Immature natural killer cell (primary cell): ENCODE results near the gene ZFAND2B. TPM values are rescaled to one million over a fixed set of nuclear protein-coding genes. Genes with fewer than 3 reads are reported as not detected.

Experiments used
- DNase-seq, 3 donors: peaks; one replicate each; pipeline ENCODE4 v3.0.0; 2022; ENCODE audit warnings: mixed read lengths in 1 of 3
- H3K27ac Mint-ChIP-seq, 6 donors: one replicate each; pipeline ENCODE4 v1.8.0; 2020; ENCODE audit warnings: mixed read lengths in 6 of 6, mild to moderate bottlenecking in 5 of 6, inconsistent platforms in 4 of 6, moderate library complexity in 3 of 6
- H3K27me3 Mint-ChIP-seq, 3 donors: one replicate each; pipeline ENCODE4 v1.8.0; 2020 to 2021; ENCODE audit warnings: low read depth in 3 of 3, mild to moderate bottlenecking in 3 of 3, mixed read lengths in 3 of 3, moderate library complexity in 3 of 3, inconsistent platforms in 1 of 3
- H3K36me3 Mint-ChIP-seq, 3 donors: one replicate each; pipeline ENCODE4 v1.8.0; 2020; ENCODE audit warnings: mixed read lengths in 3 of 3, inconsistent platforms in 2 of 3, mild to moderate bottlenecking in 2 of 3
- H3K4me1 Mint-ChIP-seq, 2 donors: one replicate each; pipeline ENCODE4 v1.8.0; 2020; ENCODE audit warnings: inconsistent platforms in 2 of 2, mild to moderate bottlenecking in 2 of 2, mixed read lengths in 2 of 2, moderate library complexity in 1 of 2
- H3K4me3 Mint-ChIP-seq, 5 donors: one replicate each; pipeline ENCODE4 v1.8.0; 2020; ENCODE audit warnings: mild to moderate bottlenecking in 5 of 5, mixed read lengths in 5 of 5, inconsistent platforms in 3 of 5, moderate library complexity in 3 of 5
- H3K9me3 Mint-ChIP-seq, 6 donors: one replicate each; pipeline ENCODE4 v1.8.0; 2020; ENCODE audit warnings: mild to moderate bottlenecking in 6 of 6, mixed read lengths in 6 of 6, inconsistent platforms in 4 of 6, moderate library complexity in 3 of 6
- polyA plus RNA-seq, 3 donors: library from polyadenylated mRNA; unstranded; fragments of 300-500 nt; fragmentation: Illumina TruSeq; gene quantifications; one replicate each; pipeline ENCODE4 v1.2.3, GENCODE V29; 2021

Gene ZFAND2B
- polyA plus RNA-seq, 3 donors from 2014 or later, result 95.4 to 128 (median 102) TPM

DNA sequence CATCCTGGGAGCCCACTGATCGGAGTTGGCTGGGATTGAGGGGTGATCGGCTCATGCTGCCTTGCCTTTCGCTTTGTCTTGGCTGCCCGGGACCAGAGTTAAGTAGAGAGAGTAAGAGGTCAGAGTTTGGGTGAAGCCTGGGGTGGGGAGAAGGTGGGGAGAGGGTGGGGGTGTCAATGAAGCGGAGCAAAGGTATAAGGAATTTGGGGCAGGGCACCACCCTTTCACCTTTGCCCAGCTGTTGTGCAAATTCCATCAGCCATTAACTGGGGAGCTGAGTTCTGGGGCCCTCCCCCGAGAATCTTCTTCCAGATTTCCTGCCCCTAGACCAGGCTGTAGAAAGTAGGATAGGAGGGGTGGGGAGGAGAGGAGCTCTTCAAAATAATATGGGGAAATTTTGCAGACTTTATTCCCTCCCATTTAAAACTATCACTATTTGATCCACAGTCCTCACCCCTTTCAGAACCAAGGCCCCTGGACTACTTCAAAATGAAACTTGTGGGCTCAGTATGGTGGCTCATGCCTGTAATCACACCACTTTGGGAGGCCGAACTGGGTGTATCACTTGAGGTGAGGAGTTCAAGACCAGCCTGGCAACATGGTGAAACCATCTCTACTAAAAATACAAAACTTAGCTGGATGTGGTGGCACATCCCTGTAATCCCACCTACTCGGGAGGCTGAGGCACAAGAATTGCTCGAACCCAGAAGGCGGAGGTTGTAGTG, 36.5 kb upstream of the ZFAND2B start, which contains the start of gene SLC23A3:
Gene SLC23A3 (minus strand): TSS at position 100 of the 725 bp plus-strand sequence. CDS start 45 bp downstream, at position 55.
- H3K4me3 Mint-ChIP-seq, result no peak within 1 kb of the TSS
- H3K36me3 Mint-ChIP-seq, result peaks cover 8 to 31% (median 12%) of the 10 kb centered on the region in 3 donors
- peaks cover 0 to 2% (median 0%) of the 10 kb centered on the region in 3 donors for H3K27me3 Mint-ChIP-seq
- peak within 1 kb of the TSS in 2 of 6 donors; percentile 69 to 80 for H3K27ac Mint-ChIP-seq
- peaks cover 11 to 12% of the 10 kb centered on the region in 2 donors for H3K4me1 Mint-ChIP-seq
- no peaks in the 10 kb centered on the region for H3K9me3 Mint-ChIP-seq
- no peak for DNase-seq

DNA sequence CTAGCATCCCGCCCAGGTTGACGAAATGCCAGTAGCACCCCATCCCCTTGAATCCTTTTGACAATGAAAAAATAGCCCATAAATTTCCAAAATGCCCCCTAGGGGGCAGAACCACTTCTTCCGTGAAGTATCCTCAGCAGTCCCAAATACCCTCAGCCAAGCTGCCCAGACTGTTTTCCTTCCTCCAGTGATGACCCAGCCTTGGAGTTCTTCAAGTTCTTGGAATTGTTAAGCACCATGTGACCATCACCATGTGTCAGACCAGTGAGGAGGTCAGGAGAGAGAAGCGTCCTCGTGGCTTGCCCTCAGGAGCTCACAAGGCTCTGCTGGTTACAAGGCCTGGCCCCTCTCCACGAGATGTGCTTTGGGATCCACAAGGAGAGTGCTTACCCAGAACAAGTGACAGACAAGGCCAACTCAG, 35.3 kb upstream of the ZFAND2B start:
- H3K36me3 Mint-ChIP-seq, result peaks cover 8 to 31% (median 8%) of the 10 kb centered on the region in 3 donors
- peaks cover 21 to 22% of the 10 kb centered on the region in 2 donors for H3K4me1 Mint-ChIP-seq
- peaks cover 0 to 4% (median 2%) of the 10 kb centered on the region in 3 donors for H3K27me3 Mint-ChIP-seq
- H3K4me3 Mint-ChIP-seq, result no peak overlapping the region
- DNase-seq, result peak; percentile 37 to 52 (median 42)
- H3K9me3 Mint-ChIP-seq, result no peaks in the 10 kb centered on the region
- H3K27ac Mint-ChIP-seq, result peak overlapping the region; percentile 35 to 80 (median 68)

GRCh38 chr2:219172231-219173154, 34.1 kb upstream of the ZFAND2B start:
- H3K27me3 Mint-ChIP-seq, result peaks cover 6 to 10% (median 6%) of the 10 kb centered on the region in 3 donors
- no peaks in the 10 kb centered on the region for H3K9me3 Mint-ChIP-seq
- H3K4me1 Mint-ChIP-seq, result peaks cover 26 to 28% of the 10 kb centered on the region in 2 donors
- no peak for DNase-seq
- H3K4me3 Mint-ChIP-seq, result no peak overlapping the region
- H3K27ac Mint-ChIP-seq, result peak overlapping the region in 5 of 6 donors; percentile 22 to 80 (median 64)
- H3K36me3 Mint-ChIP-seq, result peaks cover 8 to 27% (median 8%) of the 10 kb centered on the region in 3 donors

DNA sequence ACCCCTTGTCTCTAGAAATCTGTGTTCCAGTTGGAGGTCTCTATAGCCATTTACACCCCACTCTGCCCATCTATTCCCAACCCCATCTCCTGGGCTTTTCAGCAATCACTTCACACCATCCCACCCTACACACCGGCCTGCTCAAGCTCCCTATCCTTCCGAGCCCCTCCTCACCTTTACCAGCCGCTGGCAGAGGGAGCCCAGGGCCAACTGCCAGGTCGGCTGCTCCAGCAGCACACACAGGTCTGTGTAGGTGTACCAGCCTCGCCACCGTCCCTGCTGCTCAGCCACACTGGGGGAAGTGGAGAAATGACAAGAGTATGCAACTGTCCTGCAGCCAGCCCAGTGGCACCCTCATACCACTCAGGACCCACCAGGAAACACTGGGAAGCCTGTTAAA, 33.4 kb upstream of the ZFAND2B start:
- no peak for DNase-seq
- H3K4me1 Mint-ChIP-seq, result peaks cover 29 to 32% of the 10 kb centered on the region in 2 donors
- H3K9me3 Mint-ChIP-seq, result no peaks in the 10 kb centered on the region
- H3K4me3 Mint-ChIP-seq, result no peak overlapping the region
- H3K27me3 Mint-ChIP-seq, result peaks cover 11 to 16% (median 12%) of the 10 kb centered on the region in 3 donors
- H3K36me3 Mint-ChIP-seq, result peaks cover 8 to 27% (median 8%) of the 10 kb centered on the region in 3 donors
- peak overlapping the region in 1 of 6 donors; percentile 39 for H3K27ac Mint-ChIP-seq

- DNase-seq, result no peak
- Mint-ChIP-seq H3K27me3 (peaks cover 16 to 25% (median 18%) of the 10 kb centered on the region in 3 donors), H3K4me3 (peak overlapping the region; percentile 28 to 52 (median 40)), H3K4me1 (peaks cover 35 to 39% of the 10 kb centered on the region in 2 donors), H3K27ac (peak overlapping the region; percentile 37 to 74 (median 59)), H3K9me3 (no peaks in the 10 kb centered on the region), H3K36me3 (peaks cover 8 to 27% (median 8%) of the 10 kb centered on the region in 3 donors)
These were observed 32.4 kb upstream of the ZFAND2B start for GRCh38 chr2:219174146-219174545.

DNA sequence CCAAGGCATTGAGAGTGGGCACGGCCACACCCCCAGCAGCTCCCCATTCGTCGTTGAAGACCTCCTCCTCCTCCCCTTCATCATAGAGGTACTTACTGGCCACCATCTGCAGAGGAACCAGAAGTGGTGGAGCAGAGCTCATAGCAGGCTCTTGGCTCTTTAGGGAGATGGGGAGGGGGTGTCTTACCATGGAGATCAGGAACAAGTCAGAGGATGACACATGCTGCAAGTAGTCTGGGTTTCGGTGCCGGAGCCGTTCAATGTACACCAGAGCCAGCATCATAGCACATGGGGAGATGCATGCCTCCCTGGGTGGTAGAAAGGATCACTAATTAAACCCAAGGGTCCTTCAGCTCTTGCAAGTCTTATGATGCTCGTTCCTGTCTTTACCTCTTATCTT, 31.8 kb upstream of the ZFAND2B start:
- H3K27me3 Mint-ChIP-seq, result peaks cover 16 to 28% (median 18%) of the 10 kb centered on the region in 3 donors
- peaks cover 39 to 45% of the 10 kb centered on the region in 2 donors for H3K4me1 Mint-ChIP-seq
- H3K36me3 Mint-ChIP-seq, result peaks cover 8 to 27% (median 8%) of the 10 kb centered on the region in 3 donors
- H3K27ac Mint-ChIP-seq, result peak overlapping the region in 4 of 6 donors; percentile 37 to 73 (median 50)
- no peaks in the 10 kb centered on the region for H3K9me3 Mint-ChIP-seq
- DNase-seq, result no peak
- H3K4me3 Mint-ChIP-seq, result peak overlapping the region; percentile 28 to 90 (median 45)

DNA sequence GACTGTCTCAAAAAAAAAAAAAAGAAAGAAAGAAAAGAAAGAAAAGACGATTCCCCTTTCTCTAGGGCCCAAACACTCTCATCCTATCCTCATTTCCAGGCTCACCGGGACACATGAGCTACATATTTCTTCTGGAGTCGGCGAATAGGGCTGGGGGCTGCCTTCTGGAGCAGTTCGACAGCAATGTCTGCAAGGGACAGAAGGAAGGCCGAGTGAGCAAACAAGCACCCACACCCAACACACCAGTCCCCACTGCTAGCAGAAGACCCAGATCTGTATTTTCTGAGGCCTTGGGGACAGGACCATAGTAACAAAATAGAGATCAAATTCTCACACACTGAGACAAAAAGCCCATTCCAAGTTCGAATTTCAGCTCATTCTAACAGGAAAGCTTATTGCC, 31.1 kb upstream of the ZFAND2B start:
- Mint-ChIP-seq H3K9me3 (no peaks in the 10 kb centered on the region), H3K4me1 (peaks cover 41 to 52% of the 10 kb centered on the region in 2 donors), H3K27ac (peak overlapping the region; percentile 81 to 100 (median 90)), H3K36me3 (peaks cover 8 to 28% (median 8%) of the 10 kb centered on the region in 3 donors), H3K4me3 (peak overlapping the region; percentile 83 to 90 (median 85)), H3K27me3 (peaks cover 16 to 28% (median 18%) of the 10 kb centered on the region in 3 donors)
- no peak for DNase-seq

- Mint-ChIP-seq H3K27me3 (peaks cover 16 to 28% (median 18%) of the 10 kb centered on the region in 3 donors), H3K27ac (peak overlapping the region; percentile 81 to 100 (median 90)), H3K4me1 (peaks cover 46 to 58% of the 10 kb centered on the region in 2 donors), H3K36me3 (peaks cover 8 to 35% (median 8%) of the 10 kb centered on the region in 3 donors), H3K4me3 (peak overlapping the region; percentile 83 to 97 (median 90)), H3K9me3 (no peaks in the 10 kb centered on the region)
- DNase-seq, result peak in 1 of 3 donors; percentile 6
These were observed 30.4 kb upstream of the ZFAND2B start for GRCh38 chr2:219175928-219176817.

DNA sequence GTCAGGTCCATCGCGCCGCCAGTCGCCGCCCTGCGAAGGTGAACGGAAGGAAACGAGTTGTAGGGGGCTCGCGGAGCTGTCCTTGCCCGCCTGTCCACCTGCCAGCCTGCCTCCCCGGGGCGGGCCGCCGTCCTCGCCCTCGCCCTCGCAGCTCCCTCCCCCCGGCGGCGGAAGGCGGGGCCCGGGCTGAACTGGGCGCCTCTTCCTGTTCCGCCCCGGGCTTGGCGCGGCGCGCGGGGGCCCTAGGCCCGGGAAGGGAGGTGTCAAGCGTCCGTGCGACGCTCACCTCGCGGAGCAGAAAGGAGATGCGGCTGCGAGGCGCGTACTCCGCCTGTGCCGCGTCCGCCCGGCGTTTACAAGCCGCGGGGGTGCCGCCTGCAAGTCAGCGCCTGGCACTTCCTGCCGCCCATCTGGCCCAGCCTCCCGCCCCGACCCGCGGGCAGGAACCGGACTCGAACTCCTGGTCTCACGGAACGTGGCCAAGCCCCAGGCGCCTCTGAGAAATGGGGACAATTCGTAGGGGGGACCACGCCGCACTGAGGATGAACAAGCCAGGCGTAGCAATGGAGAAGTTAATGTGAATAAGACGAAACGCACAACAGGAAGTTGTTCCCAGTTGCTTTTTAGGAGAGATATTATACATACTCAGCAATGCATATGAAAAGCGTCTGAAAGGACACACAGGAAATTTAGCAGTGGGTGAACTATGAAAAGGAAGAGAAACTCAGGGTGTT, 29.6 kb upstream of the ZFAND2B start, which contains the start of gene CNPPD1:
Gene CNPPD1 (minus strand): TSS at position 108 of the 734 bp plus-strand sequence. CDS start 97 bp downstream, at position 11.
- H3K4me1 Mint-ChIP-seq, result peaks cover 46 to 58% of the 10 kb centered on the region in 2 donors
- H3K9me3 Mint-ChIP-seq, result no peaks in the 10 kb centered on the region

DNA sequence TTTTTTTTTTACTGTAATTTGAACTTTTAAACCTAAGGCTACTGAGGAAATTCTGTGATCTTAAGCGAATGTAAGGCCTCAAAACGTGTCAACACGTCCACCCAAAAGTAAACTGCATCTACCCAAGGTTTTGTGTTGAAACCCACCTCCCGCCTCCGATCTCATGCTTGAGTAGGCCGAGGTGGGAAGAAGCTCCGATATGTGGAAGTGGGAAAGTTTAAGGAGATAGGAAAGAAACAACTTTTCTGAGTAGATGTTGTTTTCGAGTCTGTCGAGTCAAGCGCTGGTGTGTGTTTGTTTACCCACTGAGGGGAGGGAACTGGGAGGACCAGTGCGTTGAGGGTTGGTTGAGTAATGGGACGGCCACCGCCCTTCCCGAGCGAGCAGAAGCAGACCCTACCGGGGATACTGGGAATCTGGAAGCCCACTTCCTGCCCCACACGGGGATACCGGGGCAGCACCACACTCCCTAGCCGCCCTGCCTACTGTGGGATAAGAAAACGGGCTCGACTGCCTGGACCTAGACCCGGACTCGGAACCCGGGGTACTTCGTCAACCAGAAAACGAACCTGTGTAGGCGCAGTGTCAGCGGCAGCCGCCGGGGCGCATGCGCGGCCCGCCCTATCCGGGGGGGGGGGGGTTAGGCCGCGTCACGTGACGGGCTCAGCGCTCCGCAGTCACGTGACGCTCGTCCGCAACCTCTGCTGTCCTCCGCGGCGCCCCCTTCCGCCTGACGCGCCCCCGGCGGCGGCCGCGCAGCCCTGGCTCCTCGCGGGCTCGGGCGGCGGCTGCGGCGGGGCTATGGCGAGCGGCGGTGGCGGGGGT, 28.8 kb upstream of the ZFAND2B start, which contains the start of gene RETREG2:
Gene RETREG2 (plus strand): TSS at position 724 of the 825 bp plus-strand sequence. CDS start 78 bp downstream, at position 802.
- Mint-ChIP-seq H3K9me3 (no peaks in the 10 kb centered on the region), H3K4me1 (peaks cover 46 to 58% of the 10 kb centered on the region in 2 donors), H3K27ac (peak within 1 kb of the TSS; percentile 98 to 100 (median 98)), H3K36me3 (peaks cover 11 to 33% (median 11%) of the 10 kb centered on the region in 3 donors), H3K27me3 (peaks cover 16 to 28% (median 18%) of the 10 kb centered on the region in 3 donors), H3K4me3 (peak within 1 kb of the TSS; percentile 90 to 97 (median 97))
- DNase-seq, result peak; percentile 84 to 90 (median 88)

More for the DNA sequence above, 29.6 kb upstream of the ZFAND2B start, which contains the start of gene CNPPD1:
- Mint-ChIP-seq H3K27ac (peak within 1 kb of the TSS; percentile 98 to 100 (median 98)), H3K4me3 (peak within 1 kb of the TSS; percentile 90 to 97 (median 97)), H3K36me3 (peaks cover 11 to 38% (median 11%) of the 10 kb centered on the region in 3 donors), H3K27me3 (peaks cover 16 to 28% (median 18%) of the 10 kb centered on the region in 3 donors)
- DNase-seq, result peak; percentile 92 to 94 (median 93)
